Right renal pelvis (tissue), 4 donors: ENCODE results near the gene SLC35G2. TPM values are rescaled to one million over a fixed set of nuclear protein-coding genes. Genes with fewer than 3 reads are reported as not detected.
"Not testable (repeated sequence)": the region's sequence is repeated elsewhere in the genome, so short reads cannot be mapped to it uniquely, and the experiment has no call there.

Experiments used
- DNase-seq, 4 donors: peaks; one replicate each; pipeline ENCODE4 v3.0.0-alpha.2; 2013; ENCODE audit warnings: low read depth in 4 of 4, low spot score in 3 of 4, missing footprints in 1 of 4
- polyA plus RNA-seq, 4 donors: library from polyadenylated mRNA; unstranded; fragments of 120-200 nt; gene quantifications; one replicate each; pipeline ENCODE4 v1.2.1, GENCODE V29; 2013; ENCODE audit not compliant: insufficient read length in 4 of 4

SLC35G2 gene
- polyA plus RNA-seq, 4 donors = 3.5 to 12.8 (median 4.1) TPM

- DNase-seq = no peak
These were observed 65.2 kb downstream of the SLC35G2 start for GRCh38 chr3:136883967-136884720.

- no peak for DNase-seq
These were observed 66.7 kb downstream of the SLC35G2 start for GRCh38 chr3:136885357-136886213.

GRCh38 chr3:136889947-136890346 lies 71.0 kb downstream of the SLC35G2 start:
- no peak for DNase-seq

- no peak for DNase-seq
These were observed 73.3 kb downstream of the SLC35G2 start for GRCh38 chr3:136891934-136892855.

GRCh38 chr3:136893848-136894443 lies 75.0 kb downstream of the SLC35G2 start:
- no peak for DNase-seq

- not testable (repeated sequence) for DNase-seq
These were observed 78.2 kb downstream of the SLC35G2 start for GRCh38 chr3:136897171-136897570.

GRCh38 chr3:136898549-136898948 lies 79.6 kb downstream of the SLC35G2 start:
- no peak for DNase-seq

- no peak for DNase-seq
These were observed 80.0 kb downstream of the SLC35G2 start for GRCh38 chr3:136898954-136899353.

GRCh38 chr3:136899622-136900158 lies 80.8 kb downstream of the SLC35G2 start:
- no peak for DNase-seq

- not testable (repeated sequence) for DNase-seq
These were observed 81.8 kb downstream of the SLC35G2 start for GRCh38 chr3:136900694-136901093.

- no peak for DNase-seq
These were observed 82.5 kb downstream of the SLC35G2 start for GRCh38 chr3:136901391-136901790.

GRCh38 chr3:136902530-136902929 lies 83.6 kb downstream of the SLC35G2 start:
- DNase-seq = not testable (repeated sequence)

GRCh38 chr3:136903899-136904298 lies 85.0 kb downstream of the SLC35G2 start:
- DNase-seq = no peak

GRCh38 chr3:136904746-136905145 lies 85.8 kb downstream of the SLC35G2 start:
- no peak for DNase-seq

Other genes starting within 250 kb of the SLC35G2 start
- gene STAG1, start 66.7 kb upstream of the SLC35G2 start, polyA plus RNA-seq = 10 to 100 TPM; 43.0 to 55.3 (median 53.7) TPM
- gene NCK1, start 43.1 kb downstream of the SLC35G2 start, polyA plus RNA-seq = 10 to 100 TPM; 37.0 to 48.3 (median 41.4) TPM
- gene IL20RB, start 138.9 kb downstream of the SLC35G2 start, polyA plus RNA-seq = under 1 TPM; 0.30 to 0.69 (median 0.45) TPM